GM21528 (cell line): ENCODE measurements around the gene KLHL28.
"Not testable (repeated sequence)": the region's sequence is repeated elsewhere in the genome, so short reads cannot be mapped to it uniquely, and the experiment has no call there.

ENCODE experiments used
- ATAC-seq: cut with Tn5 transposase; IDR thresholded peaks from one replicate; pipeline ENCODE4 v1.9.1; 2021; ENCODE audit warnings: mild to moderate bottlenecking, moderate library complexity; ENCODE audit not compliant: unreplicated experiment, low FRiP score

The KLHL28 gene

DNA sequence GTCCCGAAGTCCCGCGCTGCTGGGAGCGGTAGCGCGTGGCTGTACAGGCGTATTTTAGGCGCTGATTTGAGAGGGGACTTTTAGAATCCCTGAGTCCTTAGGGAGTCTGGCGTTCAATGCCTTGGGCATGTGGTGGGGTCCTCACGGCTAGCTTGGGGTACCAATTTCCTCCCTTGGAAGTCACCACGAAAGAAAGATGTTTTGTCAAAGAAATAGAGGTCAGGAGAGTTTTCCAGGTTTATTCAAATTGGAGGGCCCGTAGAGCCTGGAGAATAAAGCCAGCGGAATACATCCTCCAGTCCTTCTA, 63.9 kb downstream of the KLHL28 start:
- no peak for ATAC-seq

DNA sequence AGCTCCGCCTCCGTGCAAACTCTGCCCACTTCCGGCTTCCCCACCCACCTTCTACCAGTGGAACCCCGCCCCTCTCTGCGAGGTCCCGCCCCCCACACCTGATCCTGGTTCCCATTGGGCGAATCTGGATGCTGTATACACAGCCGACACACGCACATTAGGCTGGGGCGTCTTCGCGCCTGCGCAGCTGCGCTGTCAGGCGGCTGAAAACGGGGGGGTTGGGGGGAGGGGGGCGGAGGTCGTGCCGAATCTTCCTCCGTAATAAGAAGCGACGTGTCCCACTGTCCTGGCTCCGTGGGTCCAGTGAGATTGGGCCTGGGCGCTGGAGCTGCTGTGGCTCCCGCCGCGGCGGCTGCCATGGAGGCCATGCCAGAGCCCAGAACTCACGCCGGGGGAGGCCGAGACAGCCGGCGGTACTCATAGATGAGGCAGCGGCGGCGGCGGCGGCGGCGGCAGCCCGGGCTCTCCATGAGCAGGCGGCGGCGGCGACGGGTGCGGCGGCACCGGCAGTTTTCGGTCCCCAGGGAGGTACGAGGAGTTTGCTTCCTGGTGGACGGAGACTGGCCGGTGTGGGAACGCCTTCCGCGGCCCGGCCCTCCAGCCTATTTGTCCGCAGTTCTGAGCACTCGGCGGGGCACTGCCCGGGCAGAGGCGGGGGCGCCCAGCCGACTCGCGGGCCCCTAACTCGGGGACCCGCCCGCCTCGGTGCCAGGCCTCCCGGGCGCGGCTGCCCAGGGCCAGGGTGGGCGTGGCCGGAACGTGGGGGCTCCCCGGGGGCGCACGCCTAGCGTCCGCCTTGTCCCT, 64.5 kb downstream of the KLHL28 start:
- ATAC-seq = peak; percentile 95

DNA sequence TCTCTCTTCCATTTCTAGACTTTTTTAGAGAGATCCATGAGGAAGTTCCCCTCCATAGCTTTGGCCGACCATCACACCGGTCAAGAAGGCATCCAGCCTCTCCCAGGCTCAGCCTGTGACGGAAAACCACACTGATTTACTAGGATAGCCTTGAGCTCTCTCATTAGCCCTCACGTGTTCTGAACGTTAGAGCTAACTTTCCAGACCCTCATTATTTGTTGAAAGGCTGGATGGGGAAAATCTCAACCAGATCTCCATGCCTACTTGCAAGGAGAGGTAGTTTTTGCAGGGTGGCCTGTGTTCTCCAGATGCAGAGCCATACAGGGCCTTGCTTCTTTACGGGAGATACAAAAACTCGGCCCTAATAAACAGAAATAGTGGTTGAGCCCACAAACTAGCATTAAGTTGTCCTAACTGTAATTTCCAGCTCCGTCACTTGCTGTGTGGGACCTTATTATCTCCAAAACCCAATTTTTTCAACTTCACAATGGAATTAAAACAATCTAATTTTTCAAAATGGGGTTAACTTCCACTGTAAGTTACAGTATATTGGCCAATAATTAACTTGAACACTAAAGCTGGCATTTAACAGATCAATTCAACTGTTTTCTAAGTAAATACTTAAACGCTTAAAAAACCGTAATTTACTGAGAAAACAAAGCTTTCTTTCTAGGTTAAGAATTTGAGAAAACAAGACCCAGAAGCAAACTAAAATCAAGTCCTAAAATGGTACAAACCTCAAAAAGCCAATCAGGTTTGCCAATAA, 65.3 kb downstream of the KLHL28 start:
- ATAC-seq = peak; percentile 1

DNA sequence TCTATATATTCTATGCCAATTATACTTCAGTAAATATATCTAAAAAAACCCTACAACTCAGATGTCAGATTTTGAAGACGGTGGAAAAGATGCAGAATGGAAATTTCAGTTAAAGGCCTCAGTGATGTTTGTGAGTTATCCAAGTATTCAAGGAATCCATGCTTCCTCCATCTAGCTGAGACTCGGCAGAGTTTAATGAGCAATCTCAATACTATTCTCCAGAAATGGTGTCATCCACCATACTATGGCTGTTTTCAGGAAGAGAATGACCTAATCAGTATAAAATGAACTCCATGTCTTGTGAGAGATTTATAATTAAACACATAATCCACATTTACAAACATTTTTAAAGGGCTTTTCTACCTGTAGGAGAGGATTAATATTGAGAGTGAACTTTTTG, 66.0 kb downstream of the KLHL28 start:
- ATAC-seq = no peak

DNA sequence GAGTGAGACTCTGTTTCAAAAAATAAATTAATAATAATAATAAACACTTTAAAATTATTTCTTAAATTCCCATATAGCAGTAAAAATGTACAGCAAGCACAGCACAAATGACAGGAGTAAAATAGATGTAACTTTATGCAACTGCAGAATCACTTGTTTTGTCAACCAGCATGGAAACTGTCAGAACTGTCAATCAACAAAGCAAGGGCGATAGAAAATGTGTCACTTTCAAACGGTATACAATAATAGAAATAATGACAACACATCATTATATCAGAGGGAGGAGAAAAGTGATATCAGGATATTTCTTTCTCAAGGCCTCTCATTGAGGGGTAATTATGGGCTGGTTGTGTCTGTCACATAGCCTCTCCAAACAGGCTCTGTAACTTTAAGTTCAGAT, 68.2 kb downstream of the KLHL28 start:
- no peak for ATAC-seq

DNA sequence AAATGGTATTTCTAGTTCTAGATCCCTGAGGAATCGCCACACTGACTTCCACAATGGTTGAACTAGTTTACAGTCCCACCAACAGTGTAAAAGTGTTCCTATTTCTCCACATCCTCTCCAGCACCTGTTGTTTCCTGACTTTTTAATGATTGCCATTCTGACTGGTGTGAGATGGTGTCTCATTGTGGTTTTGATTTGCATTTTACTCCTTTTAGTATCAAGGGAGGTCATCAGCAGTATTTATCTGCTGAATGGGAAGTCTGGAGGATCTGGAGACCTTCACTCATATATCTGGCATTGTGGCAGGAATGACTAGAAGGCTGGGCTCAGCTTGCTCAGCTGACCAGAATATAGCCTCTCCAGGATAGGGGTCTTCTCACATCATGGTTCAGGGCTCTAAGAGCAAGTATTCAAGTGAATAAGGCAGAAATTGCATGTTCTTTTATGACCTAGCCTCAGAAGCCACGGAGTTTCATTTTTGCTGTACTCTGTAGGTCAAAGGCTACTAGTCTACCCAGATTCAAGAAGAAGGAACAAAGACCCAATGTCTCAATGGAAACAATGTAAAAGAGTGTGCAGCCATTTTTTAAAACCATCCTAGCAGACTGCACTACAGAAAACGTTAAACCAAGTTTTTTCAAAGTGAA, 69.9 kb downstream of the KLHL28 start:
- ATAC-seq = not testable (repeated sequence)

DNA sequence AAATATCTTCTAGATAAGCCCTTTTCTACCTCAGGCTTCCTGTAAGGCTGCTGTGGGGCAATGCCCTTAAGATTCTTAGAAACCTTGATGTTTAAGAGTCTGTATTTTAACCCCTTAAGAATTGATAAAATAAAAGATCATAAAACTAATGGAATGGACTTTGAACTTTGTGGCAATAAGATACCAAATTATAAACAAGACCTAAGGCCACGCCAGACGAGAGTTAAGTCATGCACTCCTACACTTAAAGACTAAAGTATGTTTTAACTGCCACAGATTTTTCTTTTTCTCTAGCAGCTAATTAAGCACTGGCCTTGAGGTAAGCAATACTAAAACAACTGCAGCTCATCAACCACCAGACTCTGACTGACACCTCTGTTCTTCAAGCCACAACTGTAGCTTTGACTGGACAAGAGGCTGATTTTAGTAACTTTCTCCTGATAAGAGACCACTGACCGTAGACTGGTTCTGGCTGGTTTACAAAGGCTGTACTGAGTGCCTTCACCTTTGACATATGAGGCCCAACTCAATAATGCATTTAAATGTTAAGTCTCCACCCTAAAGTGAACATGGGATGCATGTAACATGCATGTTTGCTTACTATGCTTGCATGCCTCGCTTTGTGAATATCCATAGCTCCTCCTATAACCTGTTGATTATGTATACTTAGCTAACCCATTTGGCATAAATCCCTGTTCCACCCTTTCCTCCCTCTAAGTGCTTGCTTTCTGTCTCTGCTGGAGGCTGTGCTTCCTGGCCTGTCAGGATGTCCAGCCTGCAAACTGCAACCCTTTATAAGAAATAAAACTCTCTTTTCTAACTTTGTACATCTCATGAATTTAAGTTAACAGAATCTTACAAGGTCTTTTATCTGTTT, 71.9 kb downstream of the KLHL28 start:
- no peak for ATAC-seq

DNA sequence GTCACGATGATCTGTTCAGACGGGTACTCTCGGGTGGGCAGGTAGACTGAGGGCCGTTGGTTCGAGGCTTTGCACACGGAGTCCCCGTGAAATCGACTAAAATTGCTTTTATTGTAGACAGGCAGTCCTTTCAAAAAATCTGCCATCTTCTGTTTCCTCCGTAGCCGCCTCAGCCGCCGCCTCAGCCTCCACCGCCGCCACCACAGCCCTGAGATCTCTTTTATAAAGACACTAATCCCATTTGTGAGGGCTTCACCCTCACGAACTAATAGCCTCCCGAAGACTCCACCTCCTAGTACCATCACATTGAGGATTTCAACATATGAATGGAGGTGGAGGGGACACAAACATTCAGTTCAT, 74.2 kb downstream of the KLHL28 start:
- no peak for ATAC-seq

DNA sequence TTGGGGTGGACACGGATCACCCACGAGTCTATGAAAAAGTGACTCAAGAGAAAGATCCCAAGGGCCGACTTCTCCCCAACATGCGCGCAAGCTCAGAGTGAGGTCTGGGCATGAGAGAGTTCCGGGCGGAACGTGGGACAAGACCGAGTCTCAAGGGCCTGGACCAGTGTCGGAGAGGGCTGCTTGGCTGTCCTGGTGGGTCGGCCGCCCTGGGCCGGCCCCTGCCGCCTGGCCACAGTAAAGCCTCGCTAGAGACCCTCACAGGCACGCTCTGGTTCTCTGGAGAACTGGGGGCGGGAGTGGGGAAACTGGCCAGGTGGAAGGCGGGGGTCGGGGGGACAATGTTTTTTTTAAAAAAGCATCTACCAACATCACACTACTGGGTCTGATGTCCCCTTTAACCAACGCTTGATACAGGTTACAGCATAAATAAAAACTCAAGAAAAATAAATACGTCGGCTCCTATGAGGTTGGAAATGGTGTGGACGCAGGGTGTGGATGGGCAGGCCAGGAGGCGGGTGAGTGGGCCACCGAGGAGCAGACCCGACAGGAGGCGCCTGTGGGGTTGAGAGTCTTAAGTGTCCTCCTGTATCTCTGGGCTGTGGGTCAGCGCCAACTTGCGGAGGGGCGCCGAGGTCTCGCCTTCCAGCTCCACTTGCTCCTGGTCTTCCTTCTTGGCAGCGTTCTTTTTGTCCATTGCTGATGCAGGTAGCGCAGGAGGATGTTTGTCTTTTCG, 74.7 kb downstream of the KLHL28 start:
- ATAC-seq = no peak

DNA sequence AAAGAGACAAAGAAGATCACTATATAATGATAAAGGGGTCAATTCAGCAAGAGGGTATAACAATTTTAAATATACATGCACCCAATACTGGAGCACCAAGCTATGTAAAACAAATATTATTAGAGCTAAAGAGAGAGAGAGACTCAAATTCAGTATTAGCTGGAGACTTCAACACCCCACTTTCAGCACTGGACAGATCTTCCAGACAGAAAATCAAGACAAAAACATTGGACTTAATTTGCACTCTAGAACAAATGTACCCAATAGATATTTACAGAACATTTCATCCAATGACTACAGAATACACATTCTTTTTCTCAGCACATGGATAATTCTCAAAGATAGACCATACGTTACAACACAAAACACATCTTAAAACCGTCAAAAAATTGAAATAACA, 81.0 kb downstream of the KLHL28 start:
- ATAC-seq = no peak
